Ishikawa (cell line): ENCODE data around the gene EPB41L4B.

Experiments
- CEBPB ChIP-seq: IDR thresholded peaks from 2 replicates; pipeline ENCODE4 v1.6.1; 2012
- CREB1 ChIP-seq: IDR thresholded peaks from 2 replicates; pipeline ENCODE4 v1.6.1; 2012; ENCODE audit warnings: low read depth
- EGR1 ChIP-seq: IDR thresholded peaks from 2 replicates; pipeline ENCODE4 v1.6.1; 2012
- EP300 ChIP-seq: IDR thresholded peaks from 2 replicates; pipeline ENCODE4 v1.6.1; 2012; ENCODE audit warnings: borderline replicate concordance
- NFIC ChIP-seq: IDR thresholded peaks from 2 replicates; pipeline ENCODE4 v1.6.1; 2012
- RAD21 ChIP-seq: IDR thresholded peaks from 2 replicates; pipeline ENCODE4 v1.6.1; 2012; ENCODE audit warnings: low read depth
- REST ChIP-seq: IDR thresholded peaks from 2 replicates; pipeline ENCODE4 v1.6.1; 2012; ENCODE audit warnings: low read depth, mild to moderate bottlenecking
- TAF1 ChIP-seq: IDR thresholded peaks from 2 replicates; pipeline ENCODE4 v1.6.1; 2012; ENCODE audit warnings: low read depth, mild to moderate bottlenecking
- USF1 ChIP-seq: IDR thresholded peaks from 2 replicates; pipeline ENCODE4 v1.6.1; 2012
- ZBTB7A ChIP-seq: IDR thresholded peaks from 2 replicates; pipeline ENCODE4 v1.6.1; 2012; ENCODE audit warnings: low read depth

- TF ChIP-seq CEBPB, result no peak
- no peak for TF ChIP-seq RAD21
- no peak for TF ChIP-seq REST
- no peak for TF ChIP-seq EGR1
- TF ChIP-seq CREB1, result no peak
- TF ChIP-seq EP300, result no peak
- no peak for TF ChIP-seq NFIC
- TF ChIP-seq ZBTB7A, result no peak
- TF ChIP-seq USF1, result no peak
- no peak for TF ChIP-seq TAF1
These were observed 92.7 kb downstream of the EPB41L4B start for GRCh38 chr9:109228093-109228642.
